HepG2 (cell line): ENCODE data around the gene MATN1. TPM values are rescaled to one million over a fixed set of nuclear protein-coding genes. Genes with fewer than 3 reads are reported as not detected.

ENCODE experiments used
- ATAC-seq: fragments of 200-7000 bp; cut with Tn5 transposase; 3 replicates; pipeline ENCODE4 v1.9.1; 2020; ENCODE audit warnings: mild to moderate bottlenecking, moderate library complexity
- BruUV-seq: library from RNA; stranded (reverse); fragments of 400-500 nt; replicated peaks from 2 replicates; lab custom pipeline; 2021; lab: Mats Ljungman, UMichigan
- CTCF ChIA-PET: fragments of 300-600 bp; formaldehyde crosslinking; extraction: SDS; loops from one replicate; lab custom pipeline; 2021; ENCODE audit warnings: low total read pairs, inconsistent platforms, low intra/inter-chr PET ratio; lab: Yijun Ruan, JAX
- POLR2A ChIA-PET: fragments of 350-600 bp; sonication (Branson Sonifier 250); formaldehyde crosslinking; loops from one replicate; lab custom pipeline; 2020; ENCODE audit warnings: antibody characterized with exemption, inconsistent platforms; lab: Yijun Ruan, JAX
- DNase-seq: peaks from one replicate; pipeline ENCODE4 v3.0.0-alpha.2; 2015; ENCODE audit warnings: low spot score
- FAIRE-seq: peaks from 3 replicates; lab custom pipeline; 2011; peaks lifted over from hg19 to GRCh38; lab: Jason Lieb, UNC
- H2AFZ ChIP-seq: one replicate; pipeline ENCODE4 v1.6.1; 2011; ENCODE audit warnings: low read length, inconsistent platforms
- H3K27ac ChIP-seq: fragments of 300-600 bp; 3 replicates; pipeline ENCODE4 v1.8.0; 2011; ENCODE audit warnings: mixed run types, mild to moderate bottlenecking, mixed read lengths, low read length, inconsistent platforms; ENCODE audit not compliant: insufficient read depth; ENCODE audit errors: extremely low read length
- H3K27me3 ChIP-seq, 2 experiments: fragments of 200-600 bp in 1 of 2; 2 replicates in 1 of 2; 3 replicates in 1 of 2; pipeline versions ENCODE4 v1.6.0 to v1.8.0; 2011; ENCODE audit warnings: low read length in 2 of 2, mild to moderate bottlenecking in 2 of 2, moderate library complexity in 2 of 2, inconsistent platforms in 1 of 2; ENCODE audit not compliant: insufficient read depth in 2 of 2, control insufficient read depth in 1 of 2
- H3K36me3 ChIP-seq, 2 experiments: fragments of 200-600 bp in 1 of 2; replicated peaks in 1 of 2; 2 replicates in 1 of 2; 3 replicates in 1 of 2; pipeline versions ENCODE4 v1.5.1 to v1.8.0; 2011; ENCODE audit warnings: low read length in 2 of 2, inconsistent platforms in 1 of 2; ENCODE audit not compliant: insufficient read depth in 2 of 2, control insufficient read depth in 1 of 2
- H3K4me1 ChIP-seq: 2 replicates; pipeline ENCODE4 v1.5.1; 2012; ENCODE audit warnings: low read length, inconsistent platforms; ENCODE audit not compliant: insufficient read depth
- H3K4me2 ChIP-seq: 2 replicates; pipeline ENCODE4 v1.6.0; 2011; ENCODE audit warnings: low read depth, low read length, inconsistent platforms
- H3K4me3 ChIP-seq, 3 experiments: fragments of 200-600 bp in 1 of 3; sonication (generic), shearing (Covaris generic) in 1 of 3; replicated peaks in 1 of 3; 2 replicates each; pipeline ENCODE4 v1.5.1; 2011 to 2016; ENCODE audit warnings: low read length in 3 of 3, inconsistent platforms in 2 of 3, low read depth in 2 of 3, mild to moderate bottlenecking in 2 of 3, control low read depth in 1 of 3, mixed read lengths in 1 of 3; ENCODE audit not compliant: insufficient read depth in 1 of 3
- H3K79me2 ChIP-seq: one replicate; pipeline ENCODE4 v1.6.1; 2011; ENCODE audit warnings: low read length, inconsistent platforms; ENCODE audit not compliant: insufficient read depth
- H3K9ac ChIP-seq: 2 replicates; pipeline ENCODE4 v1.6.0; 2011; ENCODE audit warnings: mild to moderate bottlenecking, low read depth, low read length, inconsistent platforms; ENCODE audit not compliant: insufficient read depth
- H3K9me3 ChIP-seq: 2 replicates; pipeline ENCODE4 v1.5.1; 2012; ENCODE audit warnings: mild to moderate bottlenecking, low read length
- H4K20me1 ChIP-seq: 2 replicates; pipeline ENCODE4 v1.6.0; 2011; ENCODE audit warnings: inconsistent platforms, mild to moderate bottlenecking, low read length, moderate library complexity; ENCODE audit not compliant: insufficient read depth
- FOXO4 ChIP-seq: sonication (generic); formaldehyde crosslinking; conservative IDR thresholded peaks from 2 replicates; pipeline ENCODE4 v1.8.1; 2023; ENCODE audit warnings: missing genetic modification reagents
- NKX3-1 ChIP-seq: sonication (generic); formaldehyde crosslinking; IDR thresholded peaks from 2 replicates; pipeline ENCODE4 v1.5.0; 2020; ENCODE audit warnings: missing genetic modification reagents
- ZBTB39 ChIP-seq: sonication (generic); formaldehyde crosslinking; IDR thresholded peaks from 2 replicates; pipeline ENCODE4 v1.5.0; 2020; ENCODE audit warnings: missing genetic modification reagents
- ZNF251 ChIP-seq: sonication (generic); formaldehyde crosslinking; IDR thresholded peaks from 2 replicates; pipeline ENCODE4 v1.9.0; 2021; ENCODE audit warnings: mild to moderate bottlenecking, missing genetic modification reagents
- ZNF552 ChIP-seq: sonication (generic); formaldehyde crosslinking; IDR thresholded peaks from 2 replicates; pipeline ENCODE4 v1.9.0; 2022; ENCODE audit warnings: missing genetic modification reagents, mild to moderate bottlenecking, borderline replicate concordance
- WGBS: methylation state at CpG from one replicate; pipeline ENCODE4 v1.1.6; 2017; ENCODE audit warnings: low lambda C conversion rate; 5-methylcytosine and 5-hydroxymethylcytosine counted together
- in situ Hi-C: cut with HindIII; loops from 2 replicates; pipeline ENCODE4 v1.10.0; 2017; ENCODE audit warnings: low pct_unique_long_range_greater_than_20kb; ENCODE audit not compliant: extremely low pct_ligation_motif_present
- intact Hi-C: fragments of 100-400 bp; cut with micrococcal nuclease; formaldehyde crosslinking; loops from one replicate; pipeline ENCODE4 v1.10.0; 2022; ENCODE audit not compliant: unreplicated experiment
- polyA plus RNA-seq, 8 experiments: library from polyadenylated mRNA; depleted of rRNA in 3 of 8; stranded (reverse) in 7 of 8; unstranded in 1 of 8; fragments of >200 nt; fragmentation: Illumina TruSeq in 4 of 8; extraction: Trizol in 4 of 8; gene quantifications; 2 replicates each; pipeline versions ENCODE4 v1.2.1 to v1.2.3, GENCODE V29; 2011 to 2016; ENCODE audit warnings: low read depth in 4 of 8, missing spikeins in 1 of 8, mixed read lengths in 1 of 8; ENCODE audit not compliant: insufficient read depth in 1 of 8
- total RNA-seq, 5 experiments: library from RNA; depleted of rRNA; stranded (reverse); fragments of >200 nt; fragmentation: Illumina TruSeq; extraction: Trizol; gene quantifications; 2 replicates each; pipeline ENCODE4 v1.2.3, GENCODE V29; 2016; ENCODE audit warnings: low read depth in 1 of 5

Gene MATN1
- total and polyA plus RNA-seq, 2 of the 13 experiments (the other 11 are each of a cell fraction or from before 2014, with no cell fraction given) = 0.04 to 0.05 TPM

- no peak for TF ChIP-seq ZBTB39 (CRISPR knock-in tag)
Measured at GRCh38 chr1:30712583-30712982, 10.8 kb downstream of the MATN1 start (continued).

GRCh38 chr1:30710407-30710806 lies 13.0 kb downstream of the MATN1 start:
- WGBS = 36% methylated on average over 2 of the region's 2 CpGs
- no peaks in the 10 kb centered on the region for H4K20me1 ChIP-seq
- in situ Hi-C loops (loop anchor here (10.0 kb wide), 1 partner anchor 1466 kb away; no protein-coding TSS in a partner anchor), intact Hi-C loops (no loop called here)
- no peak overlapping the region for H2AFZ ChIP-seq
- ChIA-PET POLR2A (no interaction called here), CTCF (no interaction called here)
- H3K36me3 ChIP-seq = no peaks in the 10 kb centered on the region
- ATAC-seq = no peak
- TF ChIP-seq FOXO4 (no peak), ZNF552 (CRISPR knock-in tag) (no peak), NKX3-1 (CRISPR knock-in tag) (no peak), ZNF251 (no peak)
- peaks cover 4% of the 10 kb centered on the region for H3K9me3 ChIP-seq
- no peak for DNase-seq
- BruUV-seq = no TSS peak
- peaks cover 0 to 15% of the 10 kb centered on the region in 2 experiments; a peak in 2 of 5 replicates for H3K27me3 ChIP-seq
- H3K79me2 ChIP-seq = no peaks in the 10 kb centered on the region
- H3K4me2 ChIP-seq = no peak overlapping the region
- no peaks in the 10 kb centered on the region for H3K4me1 ChIP-seq
- no peak overlapping the region for H3K27ac ChIP-seq
- H3K9ac ChIP-seq = no peak overlapping the region
- no peak overlapping the region for H3K4me3 ChIP-seq
- no peak for FAIRE-seq
